Stimulated activated naive CD4-positive, alpha-beta T cell treated with Interleukin-2 at 50 U/mL for 16 hours (primary cell): ENCODE data around the gene AQP2.

Experiments
- DNase-seq: peaks from one replicate; lab custom pipeline; 2025; lab: John Stamatoyannopoulos, UW

The AQP2 gene, protein sequence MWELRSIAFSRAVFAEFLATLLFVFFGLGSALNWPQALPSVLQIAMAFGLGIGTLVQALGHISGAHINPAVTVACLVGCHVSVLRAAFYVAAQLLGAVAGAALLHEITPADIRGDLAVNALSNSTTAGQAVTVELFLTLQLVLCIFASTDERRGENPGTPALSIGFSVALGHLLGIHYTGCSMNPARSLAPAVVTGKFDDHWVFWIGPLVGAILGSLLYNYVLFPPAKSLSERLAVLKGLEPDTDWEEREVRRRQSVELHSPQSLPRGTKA

DNA sequence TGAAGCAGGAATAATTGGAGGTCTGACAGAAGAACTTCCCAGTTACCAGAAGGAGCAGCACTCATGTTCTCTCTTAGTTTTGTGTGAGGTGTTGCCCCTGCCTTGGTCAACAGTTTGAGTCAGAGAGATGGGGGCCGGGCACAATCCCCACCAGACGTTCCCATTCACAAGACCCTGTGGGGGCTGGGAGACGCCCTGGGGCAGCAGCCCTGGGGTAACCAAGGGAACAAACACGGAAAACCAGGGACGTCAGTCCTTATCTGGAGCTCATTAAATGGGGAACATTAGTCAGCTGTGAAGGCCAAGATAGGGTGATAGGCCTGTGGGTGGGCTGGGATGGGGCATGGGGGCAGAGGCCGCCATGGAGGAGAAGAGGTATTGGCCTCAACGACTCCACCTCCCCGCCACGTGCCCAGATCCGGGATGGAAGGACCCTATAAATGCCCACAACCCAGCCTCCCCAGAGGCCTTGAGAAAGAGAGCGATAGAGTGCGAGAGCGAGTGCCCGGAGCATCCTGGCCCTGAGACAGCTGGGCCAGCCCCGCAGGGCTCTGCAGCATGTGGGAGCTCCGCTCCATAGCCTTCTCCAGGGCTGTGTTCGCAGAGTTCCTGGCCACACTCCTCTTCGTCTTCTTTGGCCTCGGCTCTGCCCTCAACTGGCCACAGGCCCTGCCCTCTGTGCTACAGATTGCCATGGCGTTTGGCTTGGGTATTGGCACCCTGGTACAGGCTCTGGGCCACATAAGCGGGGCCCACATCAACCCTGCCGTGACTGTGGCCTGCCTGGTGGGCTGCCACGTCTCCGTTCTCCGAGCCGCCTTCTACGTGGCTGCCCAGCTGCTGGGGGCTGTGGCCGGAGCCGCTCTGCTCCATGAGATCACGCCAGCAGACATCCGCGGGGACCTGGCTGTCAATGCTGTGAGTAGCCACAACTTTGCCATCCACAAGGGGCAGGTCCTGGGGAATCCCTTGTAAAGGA, at the start of gene AQP2:
Gene AQP2 (plus strand): TSS at position 465 of the 979 bp plus-strand sequence. CDS start 94 bp downstream, at position 559.
- no peak for DNase-seq

DNA sequence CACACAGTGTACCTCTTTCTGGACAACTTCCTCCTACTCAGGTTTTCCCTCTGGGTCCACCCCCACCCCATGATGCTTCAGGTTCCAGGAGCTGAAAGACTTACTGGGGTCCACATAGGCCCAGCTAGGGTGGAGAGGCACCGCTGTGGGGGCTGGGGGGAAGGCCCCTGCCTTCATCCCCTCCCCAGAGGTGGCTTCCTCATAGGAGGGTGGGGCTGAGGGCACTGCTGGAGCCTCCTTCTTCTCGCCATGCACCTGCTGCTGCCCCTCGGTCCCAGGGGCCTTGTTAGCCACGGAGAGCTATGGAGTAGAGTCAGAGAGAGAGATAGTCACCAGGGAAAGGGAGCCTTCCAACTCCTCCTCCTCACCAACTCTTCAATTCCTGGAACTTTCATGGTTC, 49.5 kb upstream of the AQP2 start:
- DNase-seq, result no peak

DNA sequence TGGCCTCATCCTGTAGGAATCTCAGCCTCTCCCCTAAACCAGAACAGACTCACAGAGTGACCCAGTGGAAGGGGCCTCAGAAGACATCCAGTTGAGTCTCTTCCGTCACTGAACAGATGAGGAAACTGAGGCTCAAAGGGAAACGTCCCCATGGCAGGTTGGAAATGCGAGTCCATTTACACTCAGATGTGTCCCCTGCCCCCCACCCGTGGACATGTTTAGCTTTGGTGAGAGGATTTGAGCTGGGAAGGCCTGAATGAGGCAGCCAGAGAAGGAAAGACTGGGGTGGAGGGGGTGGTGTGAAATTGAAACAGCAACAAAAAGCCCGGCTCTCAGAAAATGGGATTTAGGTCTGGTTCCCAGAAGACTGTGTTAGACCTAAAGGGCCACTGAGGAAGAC, 48.6 kb upstream of the AQP2 start:
- no peak for DNase-seq

DNA sequence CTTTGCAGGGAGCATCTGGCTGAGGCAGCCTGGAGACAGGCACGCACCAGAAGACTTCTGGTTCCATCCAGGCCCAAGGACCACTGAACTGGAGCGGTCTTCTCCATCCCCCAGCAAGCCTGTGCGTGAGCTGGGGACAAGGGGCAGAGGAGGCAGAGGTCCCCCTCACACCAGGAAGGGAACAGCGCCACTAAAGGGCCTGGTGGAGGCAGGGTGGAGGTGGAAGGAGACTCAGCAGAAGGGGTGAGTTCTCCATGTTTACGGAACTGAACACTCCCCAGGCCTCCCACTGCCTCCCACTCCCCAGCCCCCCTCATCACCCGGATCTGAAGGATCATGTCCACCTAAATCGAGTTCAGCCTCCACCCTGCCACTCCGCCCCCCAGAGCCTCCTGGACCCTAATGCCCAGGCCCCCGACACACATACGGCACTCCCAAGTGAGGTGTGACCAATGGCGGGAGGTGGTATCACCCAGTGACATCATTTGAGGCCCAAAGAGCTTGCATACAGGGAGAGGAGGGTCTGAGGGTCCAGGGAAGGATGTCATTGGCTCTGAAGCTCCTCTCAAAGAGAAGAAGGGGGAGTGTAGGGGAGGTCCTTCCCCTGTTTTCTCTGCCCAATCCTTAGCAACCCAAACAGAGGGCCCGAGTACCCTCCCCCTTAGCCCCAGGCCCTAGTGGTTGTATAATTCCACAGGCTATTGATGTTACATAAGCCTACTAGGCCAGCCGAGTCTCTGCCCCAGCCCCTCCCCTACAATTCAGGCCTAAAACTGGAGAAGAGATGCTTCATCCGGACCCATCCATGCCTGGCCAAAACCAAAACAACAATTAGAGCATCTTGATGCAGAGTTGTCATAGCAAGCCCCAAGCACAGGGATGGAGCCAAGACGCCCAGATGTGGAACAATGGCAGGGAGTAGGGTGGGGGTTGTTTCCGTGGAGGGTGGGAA, 47.9 kb upstream of the AQP2 start:
- no peak for DNase-seq

DNA sequence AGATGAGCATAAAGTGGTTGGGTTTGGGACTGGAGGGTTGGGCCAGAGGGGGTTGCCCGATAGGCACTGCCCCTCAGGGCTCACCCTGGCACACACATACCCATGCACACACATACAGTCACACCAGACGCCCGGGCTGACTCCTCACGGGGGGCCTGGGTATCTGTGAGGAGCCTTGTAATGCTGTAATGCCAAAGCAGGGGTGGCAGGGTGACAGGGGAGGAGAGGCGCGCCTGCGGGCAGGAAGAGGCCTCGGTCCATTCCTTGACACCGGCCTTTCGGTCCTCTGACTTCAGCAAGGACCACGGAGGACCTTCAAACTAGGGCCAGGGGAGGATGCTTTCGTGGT, 47.2 kb upstream of the AQP2 start:
- no peak for DNase-seq

DNA sequence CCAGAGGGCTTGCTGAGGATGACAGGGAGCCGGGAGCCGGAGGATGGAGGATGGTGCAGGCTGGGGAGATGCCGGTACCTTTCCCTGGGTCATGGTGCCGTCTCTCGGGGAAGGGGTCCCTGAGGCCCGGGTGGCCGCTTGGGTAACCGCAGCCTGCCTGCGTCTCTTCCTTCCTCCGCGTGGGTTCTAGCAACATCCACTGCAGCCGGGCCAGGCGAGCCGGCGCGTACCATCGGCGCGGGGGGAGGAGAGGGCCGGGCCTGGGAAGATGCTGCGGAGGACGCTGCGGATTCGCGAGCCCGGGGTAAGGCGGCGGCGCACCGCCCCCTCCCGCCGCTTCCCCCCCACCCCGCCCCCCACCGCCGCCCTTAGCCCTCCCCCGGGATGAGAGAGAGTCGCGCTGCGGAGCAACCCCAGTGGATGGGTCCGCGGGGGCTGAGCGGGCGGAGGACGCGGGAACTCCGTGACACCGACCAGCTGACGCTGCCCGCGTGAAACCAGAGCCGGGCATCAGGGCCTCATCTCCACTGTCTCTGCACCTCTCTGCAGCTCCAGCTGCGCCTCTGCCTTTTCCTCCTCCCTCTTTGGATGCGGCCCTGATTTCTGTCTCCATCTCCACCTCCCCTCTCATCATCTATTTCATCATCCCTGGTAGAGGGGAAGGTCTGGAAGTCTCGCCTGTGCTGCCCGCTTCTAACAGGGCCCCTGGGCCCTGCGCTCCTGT, 46.7 kb upstream of the AQP2 start, which contains the start of gene FAIM2:
Gene FAIM2 (minus strand): TSS at position 201 of the 724 bp plus-strand sequence. CDS start 108 bp downstream, at position 93.
- DNase-seq, result peak; percentile 36

DNA sequence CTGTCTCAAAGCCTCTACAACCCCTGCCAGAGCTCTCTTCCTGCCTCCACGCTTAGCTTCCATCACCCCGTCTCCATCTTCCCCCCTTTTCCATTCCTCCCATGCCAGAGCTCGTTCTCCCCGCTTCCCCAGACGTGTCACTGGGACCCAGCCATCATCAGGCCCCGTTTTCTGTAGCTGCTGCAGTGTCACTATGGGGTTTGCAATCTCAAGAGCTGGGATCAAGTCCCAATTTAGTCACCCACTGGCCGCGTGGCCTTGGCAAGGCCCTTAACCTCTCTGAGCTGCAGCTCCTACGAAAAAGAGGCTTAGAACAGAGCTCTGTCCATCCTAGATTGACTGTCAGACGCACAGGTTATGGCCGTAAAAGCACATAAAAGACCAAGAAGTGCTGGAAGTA, 45.9 kb upstream of the AQP2 start:
- DNase-seq, result no peak

DNA sequence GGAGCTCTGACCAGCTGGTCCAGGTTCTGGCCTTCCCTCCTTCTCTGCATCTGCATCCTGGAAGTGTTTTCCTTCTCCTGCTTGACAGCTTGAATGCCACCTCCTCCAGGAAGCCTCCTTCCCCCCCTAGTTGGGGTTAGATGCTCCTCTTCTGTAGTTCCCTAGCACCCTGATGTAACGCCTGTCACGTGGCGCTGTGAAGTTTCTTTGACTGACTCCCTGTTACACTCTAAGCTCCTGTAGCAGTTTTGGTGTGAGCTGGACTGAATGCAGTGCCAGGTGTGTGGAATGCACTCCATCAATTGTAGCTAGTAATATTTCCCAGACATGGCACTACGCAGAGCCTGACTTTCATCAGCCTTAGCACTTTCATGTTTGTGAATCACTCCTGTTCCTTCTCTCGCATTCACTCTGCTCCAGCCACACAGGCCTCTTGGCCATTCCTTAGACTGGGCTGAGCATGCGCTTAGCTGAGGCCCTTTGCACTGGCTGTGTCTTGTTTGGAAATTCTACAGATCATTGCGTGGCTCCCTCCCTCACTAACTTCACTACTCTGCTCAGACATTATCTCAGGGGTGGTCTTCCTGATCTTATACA, 44.7 kb upstream of the AQP2 start:
- no peak for DNase-seq

DNA sequence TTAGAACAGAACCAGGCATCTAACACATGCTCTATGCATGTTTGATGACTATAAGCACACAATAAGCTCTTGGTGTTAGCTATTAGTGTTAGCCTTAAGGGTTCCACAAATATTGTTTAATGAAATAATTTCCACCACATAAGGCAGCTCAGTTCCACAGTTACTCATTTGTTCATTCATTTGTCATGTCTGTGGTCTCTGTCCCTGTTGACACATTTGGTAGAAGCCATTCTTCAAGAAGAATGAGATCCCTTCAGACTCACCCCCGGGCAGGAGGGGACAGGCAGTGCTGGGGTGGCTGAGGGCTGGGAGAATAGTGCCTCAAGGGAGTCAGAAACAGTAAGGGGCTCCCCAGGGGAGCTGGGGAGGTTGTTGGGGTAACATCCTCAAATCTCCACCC, 43.2 kb upstream of the AQP2 start:
- no peak for DNase-seq

DNA sequence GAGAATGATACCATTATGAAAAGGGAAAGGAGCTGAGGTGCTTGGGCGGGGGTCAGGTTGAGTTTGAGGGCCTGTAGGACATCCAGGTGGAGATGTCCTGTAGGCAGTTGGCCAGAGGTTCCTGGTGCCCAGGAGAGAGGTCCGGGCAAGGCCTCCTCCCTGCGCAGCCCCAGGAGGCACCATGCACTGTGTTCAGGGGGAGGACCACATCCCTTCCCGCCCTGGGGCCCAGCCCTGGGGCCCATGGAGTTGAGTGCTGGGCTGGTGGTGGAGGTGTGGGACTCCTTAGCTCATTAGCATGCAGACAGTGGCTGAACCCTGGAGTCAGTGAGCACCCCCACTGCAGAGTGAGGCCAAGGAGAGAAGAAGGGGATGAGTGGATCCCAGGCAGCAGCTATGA, 41.2 kb upstream of the AQP2 start:
- DNase-seq, result no peak

DNA sequence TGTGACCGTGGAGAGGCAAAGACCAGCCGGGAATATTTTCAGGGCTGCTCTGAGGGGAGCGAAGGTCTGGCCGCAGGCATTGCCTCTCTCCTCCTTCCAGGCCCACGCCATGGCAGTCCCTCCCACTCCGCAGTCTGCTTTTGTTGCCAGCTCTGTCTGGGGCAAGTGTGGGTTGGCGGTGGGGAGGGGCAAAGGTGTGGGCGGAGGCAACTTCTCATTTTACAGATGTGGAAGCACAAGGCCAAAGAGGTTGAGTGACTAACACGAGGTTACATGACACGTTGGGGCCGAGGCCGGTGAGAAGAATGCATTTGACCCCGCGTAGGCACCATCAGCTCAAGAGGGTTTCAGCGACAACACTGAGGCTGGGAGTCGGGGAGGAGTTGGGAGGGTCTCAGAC, 40.7 kb upstream of the AQP2 start:
- DNase-seq, result no peak

DNA sequence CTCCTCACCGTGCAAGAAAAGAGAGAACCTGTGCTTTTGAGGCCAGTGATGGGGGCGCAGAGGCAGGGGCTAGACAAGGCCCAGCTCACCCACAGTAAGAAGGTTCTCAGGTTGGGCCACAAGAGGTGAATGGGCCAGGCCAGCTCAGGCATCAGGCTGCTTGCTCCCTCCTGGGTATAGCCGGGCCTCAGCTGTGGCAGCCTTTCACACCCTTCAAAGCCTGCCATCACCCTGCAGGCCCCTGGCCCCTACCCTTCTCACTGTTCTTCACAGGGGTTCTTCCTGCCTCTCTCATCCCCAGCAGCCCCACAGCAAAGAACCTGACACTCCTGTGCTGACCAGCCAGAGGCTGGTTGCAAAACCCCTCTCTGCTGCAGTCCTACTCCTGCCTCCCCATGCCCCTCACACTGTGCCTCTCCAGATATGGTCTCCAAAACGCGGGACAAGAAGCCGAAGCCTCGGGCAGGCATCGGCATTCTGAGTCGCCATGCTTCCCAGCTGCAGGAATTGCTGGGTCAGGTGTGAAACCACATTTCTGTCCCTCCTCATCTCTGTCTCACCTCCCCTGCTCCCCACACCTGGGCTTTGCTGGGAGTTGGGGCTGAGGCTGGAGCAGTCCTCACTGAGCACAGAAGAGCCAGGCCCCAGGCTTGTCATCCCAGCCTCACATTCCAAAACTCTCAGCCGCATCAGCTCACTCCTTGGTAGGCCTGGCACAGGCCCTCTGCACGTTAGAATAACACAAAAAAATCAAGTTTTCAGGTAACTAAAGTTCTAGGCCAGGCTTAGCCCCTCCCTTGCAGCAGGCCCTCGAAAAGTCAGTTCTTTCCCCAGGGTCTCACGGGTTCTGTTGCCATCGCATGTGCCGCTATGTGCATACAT, 40.0 kb upstream of the AQP2 start:
- no peak for DNase-seq

DNA sequence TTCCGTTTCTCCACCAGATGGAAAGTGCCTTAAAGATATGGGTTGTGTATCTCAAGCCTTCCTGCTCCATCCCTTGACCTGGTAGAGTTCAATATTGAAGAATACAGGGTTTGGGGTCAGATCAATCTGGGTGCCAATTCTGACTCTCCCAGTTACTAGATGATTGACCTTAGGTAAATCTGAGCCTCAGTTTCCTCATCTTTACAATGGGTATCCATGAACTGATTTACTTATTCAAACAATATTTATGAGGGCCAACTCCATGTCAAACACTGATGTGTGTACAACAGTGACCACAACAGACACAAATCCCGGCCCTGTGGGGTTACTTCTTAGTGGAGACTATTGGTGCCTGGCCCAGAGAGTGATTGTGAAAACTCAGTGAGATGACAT, 39.3 kb upstream of the AQP2 start:
- DNase-seq, result no peak

DNA sequence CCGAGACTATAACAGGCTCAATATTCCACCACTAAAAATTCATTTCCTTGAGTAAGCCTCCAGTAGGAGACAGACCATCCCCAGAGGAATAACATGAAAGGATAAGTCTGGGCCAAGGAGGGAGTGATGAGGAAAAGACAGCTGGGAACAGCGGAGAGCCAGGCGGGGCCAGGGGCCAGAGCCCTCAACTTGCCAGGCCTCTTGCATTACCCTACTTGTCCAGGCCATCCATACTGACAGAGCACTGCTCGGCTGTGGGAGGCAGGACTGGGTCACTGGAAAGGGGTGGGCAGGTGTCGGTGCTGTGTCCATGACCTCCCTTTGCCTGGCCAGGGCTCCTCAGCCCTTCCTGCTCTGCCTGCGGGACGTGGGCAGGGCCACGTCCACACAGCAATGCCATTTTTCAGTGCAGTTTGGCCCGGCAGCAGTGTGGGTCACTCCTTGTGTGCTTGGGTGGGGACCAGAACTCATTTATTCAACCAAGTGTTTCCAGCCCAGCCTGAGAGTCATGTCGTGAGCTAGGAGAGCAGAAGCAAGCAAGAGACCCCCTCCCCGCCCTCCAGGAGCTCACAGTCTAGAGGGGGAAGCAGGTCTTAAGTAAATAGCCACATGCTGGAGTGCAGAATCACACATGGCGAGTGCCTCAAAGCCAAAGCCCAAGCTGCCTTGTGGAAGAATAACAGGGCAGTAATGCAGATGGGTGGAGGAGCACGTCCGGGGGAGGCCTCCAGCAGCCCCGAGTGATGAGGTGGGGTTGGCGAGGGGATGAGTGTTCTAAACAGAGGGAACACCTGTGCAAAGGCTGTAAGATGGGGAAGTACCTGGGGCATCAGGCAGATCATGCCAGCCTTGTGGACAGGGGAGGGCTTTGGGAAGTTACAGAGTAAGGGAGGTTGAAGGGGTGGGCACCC, 37.9 kb upstream of the AQP2 start:
- no peak for DNase-seq

DNA sequence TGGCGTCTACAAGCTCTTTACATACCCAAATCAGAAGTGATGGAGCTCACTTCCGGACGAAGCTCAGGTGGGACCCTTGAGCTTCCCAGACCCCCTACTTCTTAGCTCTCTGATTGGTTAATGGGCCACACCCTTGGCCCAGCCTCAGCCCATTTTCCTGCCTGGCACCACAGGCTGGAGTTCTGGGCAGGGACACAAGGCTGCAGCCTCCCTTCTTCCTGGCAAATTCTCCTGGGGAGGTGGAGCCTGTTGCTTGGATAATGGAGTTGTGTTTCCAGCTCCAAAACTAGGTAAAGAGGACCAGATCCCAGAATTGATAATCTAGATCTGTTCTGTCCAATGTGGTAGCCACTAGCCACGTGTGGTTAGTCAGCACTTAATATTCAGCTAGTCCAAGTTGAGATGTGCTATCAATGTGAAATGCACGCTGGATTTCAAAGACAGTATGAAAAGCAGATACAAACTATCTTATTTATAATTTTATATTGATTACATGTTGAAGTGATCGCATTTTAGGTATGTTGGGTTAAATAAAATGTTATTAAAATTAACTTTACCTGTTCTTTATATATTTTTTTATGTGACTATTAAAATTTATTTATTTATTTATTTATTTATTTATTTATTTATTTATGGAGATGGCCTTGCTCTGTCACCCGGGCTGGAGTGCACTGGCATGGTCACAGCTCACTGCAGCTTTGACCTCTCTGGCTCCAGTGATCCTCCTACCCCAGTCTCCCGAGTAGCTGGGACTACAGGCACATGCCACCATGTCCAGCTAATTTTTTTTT, 34.2 kb upstream of the AQP2 start:
- DNase-seq, result no peak

DNA sequence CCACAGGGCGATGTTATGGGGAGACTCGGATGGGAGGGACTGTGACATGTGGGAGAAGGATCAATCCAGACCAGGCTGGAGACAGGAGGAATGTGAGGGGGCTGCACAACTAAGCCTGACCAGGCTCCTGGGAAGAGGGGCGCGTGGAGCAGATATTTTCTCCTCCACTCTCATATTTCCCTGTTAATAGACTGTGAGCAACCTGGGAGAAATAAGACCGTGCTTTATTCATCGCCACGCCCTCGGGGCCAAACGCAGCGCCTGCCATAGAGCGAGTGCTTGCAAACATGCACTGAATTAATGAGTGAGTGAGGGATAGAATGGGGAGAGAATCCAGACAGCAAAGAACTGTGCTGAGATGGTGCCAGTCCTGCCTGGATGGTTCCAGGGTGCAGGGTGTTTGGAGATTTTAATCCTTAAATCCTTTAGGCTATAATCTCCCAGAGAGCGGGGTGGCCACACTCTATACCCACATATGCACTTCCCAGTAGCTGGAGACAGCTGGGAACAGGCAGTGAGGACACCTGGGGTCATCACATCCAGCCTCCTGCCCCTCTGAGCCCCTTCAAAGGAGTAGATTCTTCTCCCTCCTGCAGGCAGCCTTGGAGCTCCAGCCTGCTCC, 33.3 kb upstream of the AQP2 start:
- no peak for DNase-seq

DNA sequence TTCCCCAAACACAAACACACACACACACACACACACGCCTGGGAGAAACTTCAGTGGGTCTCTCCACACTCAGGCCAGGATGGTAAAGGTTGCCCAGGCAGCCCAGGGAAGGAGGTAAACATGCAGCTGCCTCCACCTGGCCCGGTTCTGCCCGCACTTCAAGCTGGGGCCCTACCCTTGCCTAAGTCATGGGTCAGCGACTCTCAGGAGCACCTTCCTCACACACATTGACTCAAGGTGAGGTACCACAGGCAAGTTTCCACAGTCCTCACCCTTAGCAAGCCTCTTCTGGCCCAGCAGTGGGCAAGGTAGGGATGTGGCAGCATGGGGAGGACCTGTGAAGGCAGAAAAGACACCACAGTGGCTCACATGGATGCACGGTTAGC, 32.8 kb upstream of the AQP2 start:
- DNase-seq, result no peak
